Central memory CD4-positive, alpha-beta T cell (primary cell): ENCODE results near the gene HBD.
"Not testable (repeated sequence)": the region's sequence is repeated elsewhere in the genome, so short reads cannot be mapped to it uniquely, and the experiment has no call there.

ENCODE experiments used
- DNase-seq: peaks from one replicate; pipeline ENCODE4 v3.0.0; 2022
- total RNA-seq, 3 experiments: gene quantifications; one replicate each; lab custom pipeline; 2026; lab: John Stamatoyannopoulos, UW

HBD gene
- 0 reads per million in 3 experiments for total RNA-seq

GRCh38 chr11:5234381-5234834 lies at the start of gene HBD:
Gene HBD (minus strand): TSS chr11:5234483. CDS start chr11:5234433, 50 bp downstream.
- DNase-seq, result no peak

- DNase-seq, result no peak
Measured at GRCh38 chr11:5283882-5284281, 49.6 kb upstream of the HBD start.

- DNase-seq, result no peak
Measured at GRCh38 chr11:5283086-5283485, 48.8 kb upstream of the HBD start.

DNA sequence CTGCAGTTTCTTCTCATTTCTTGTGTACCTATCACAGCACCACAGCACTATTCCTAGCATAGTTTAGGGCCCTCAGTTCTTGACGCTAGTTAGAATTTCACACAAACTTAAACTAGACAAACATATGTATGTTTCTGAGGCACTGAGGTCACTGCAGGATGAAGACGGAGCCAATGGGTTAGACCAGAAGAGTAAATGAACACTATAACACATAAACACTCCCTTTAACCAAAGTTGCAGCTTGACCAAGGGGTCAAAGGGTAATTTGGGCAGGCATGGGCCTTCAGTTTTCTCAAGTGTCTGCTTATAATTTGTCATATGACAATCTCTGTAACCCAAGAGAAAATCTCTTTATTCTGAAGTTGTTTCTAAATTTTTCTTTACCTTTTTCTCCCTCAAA lies 48.3 kb upstream of the HBD start:
- DNase-seq, result no peak

DNA sequence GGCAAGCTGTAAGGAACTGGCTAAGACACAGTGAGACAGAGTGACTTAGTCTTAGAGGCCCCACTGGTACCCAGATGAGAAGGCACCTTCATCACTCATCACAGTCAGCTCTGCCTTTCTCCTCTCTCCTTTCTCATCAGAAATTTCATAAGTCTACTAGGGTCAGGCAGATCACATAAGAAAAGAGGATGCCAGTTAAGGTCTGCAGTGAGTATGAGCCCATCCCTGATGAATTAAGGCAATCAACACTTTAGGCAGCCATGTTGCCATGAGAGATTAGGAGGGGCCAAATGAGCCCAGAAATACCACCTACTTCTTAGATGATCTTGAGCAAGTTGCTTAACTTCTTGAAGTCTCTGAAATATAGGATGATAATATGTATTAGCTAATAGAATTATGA lies 47.3 kb upstream of the HBD start:
- DNase-seq, result no peak

DNA sequence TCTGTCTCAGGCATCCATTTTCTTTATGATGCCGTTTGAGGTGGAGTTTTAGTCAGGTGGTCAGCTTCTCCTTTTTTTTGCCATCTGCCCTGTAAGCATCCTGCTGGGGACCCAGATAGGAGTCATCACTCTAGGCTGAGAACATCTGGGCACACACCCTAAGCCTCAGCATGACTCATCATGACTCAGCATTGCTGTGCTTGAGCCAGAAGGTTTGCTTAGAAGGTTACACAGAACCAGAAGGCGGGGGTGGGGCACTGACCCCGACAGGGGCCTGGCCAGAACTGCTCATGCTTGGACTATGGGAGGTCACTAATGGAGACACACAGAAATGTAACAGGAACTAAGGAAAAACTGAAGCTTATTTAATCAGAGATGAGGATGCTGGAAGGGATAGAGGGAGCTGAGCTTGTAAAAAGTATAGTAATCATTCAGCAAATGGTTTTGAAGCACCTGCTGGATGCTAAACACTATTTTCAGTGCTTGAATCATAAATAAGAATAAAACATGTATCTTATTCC lies 46.4 kb upstream of the HBD start:
- DNase-seq, result no peak

GRCh38 chr11:5279471-5280090 lies 45.3 kb upstream of the HBD start:
- DNase-seq, result no peak

DNA sequence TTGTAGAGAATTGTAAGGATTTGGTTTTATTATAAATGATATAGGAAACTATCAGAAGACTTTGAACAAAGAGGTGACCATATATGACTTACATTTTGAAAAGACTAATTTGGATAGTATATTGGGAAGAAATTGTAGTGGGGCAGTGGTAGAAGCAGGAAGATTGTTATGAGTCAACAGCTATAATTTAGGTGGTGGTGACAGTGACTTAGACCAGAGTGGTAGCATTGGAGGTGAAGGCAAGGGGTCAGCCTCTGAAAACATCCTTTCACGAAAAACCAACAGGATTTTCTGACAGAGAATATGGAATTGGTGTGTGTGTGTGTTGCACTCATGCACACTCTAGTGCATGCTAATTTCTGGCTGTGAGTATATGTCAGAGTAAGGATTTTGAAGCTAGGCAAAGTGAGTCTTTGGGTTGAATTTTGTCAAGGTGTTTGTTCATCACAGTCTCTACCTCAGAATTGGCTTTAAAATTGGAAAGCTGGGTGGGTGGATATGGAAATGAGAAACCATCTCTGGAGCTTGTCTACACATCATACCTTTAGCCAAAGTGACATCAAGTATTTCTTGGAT lies 43.6 kb upstream of the HBD start:
- DNase-seq, result no peak

DNA sequence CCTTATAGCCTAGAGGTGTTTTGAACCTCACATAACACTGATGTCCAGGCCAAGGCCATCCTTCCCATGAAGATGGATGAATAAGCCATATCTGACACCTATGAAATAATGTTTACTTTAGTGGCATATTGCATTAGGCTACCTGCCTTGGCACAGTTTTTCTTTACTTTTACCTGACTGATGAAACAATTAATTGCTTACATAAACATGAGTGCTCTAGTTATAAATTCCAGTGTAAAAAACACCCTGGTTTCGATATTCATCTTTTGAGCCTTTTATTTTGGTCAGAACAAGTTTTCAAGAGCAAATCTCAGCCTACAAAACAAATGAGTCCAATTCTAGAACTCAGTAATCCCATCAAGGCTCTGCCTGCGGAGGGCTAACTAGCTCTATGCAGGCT lies 42.4 kb upstream of the HBD start:
- no peak for DNase-seq

GRCh38 chr11:5275369-5276110 lies 41.3 kb upstream of the HBD start:
- DNase-seq, result no peak

GRCh38 chr11:5274395-5274794 lies 40.1 kb upstream of the HBD start:
- no peak for DNase-seq

- no peak for DNase-seq
Measured at GRCh38 chr11:5272395-5273017, 38.2 kb upstream of the HBD start.

- no peak for DNase-seq
Measured at GRCh38 chr11:5269715-5270147, 35.4 kb upstream of the HBD start, which contains the start of gene HBE1. Gene HBE1 (minus strand): TSS chr11:5269945. CDS start chr11:5269890, 55 bp downstream.

DNA sequence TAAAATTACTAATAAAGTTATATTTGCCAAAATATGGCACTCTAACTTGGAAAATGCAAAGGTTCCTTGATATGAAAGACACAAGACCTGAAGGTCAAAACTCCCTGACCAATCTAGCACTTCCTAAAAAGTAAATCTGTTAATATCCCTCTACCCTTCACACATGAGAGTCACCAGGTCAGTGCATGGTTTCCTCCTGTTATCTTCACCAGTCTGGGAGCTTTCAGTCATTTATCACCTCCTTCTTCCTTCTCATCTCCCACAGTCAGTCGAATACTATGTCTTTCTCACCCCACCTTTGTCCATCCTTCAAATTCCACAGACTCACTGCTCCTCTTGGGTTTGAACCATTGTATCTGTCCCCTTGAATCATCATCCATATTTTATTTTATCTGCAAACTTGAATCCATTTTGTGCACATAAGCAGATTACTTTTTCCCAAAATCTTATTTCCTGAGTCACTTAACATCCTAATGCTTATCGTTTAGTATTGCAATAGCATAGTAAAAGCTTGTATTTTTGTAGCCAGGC lies 32.8 kb upstream of the HBD start:
- no peak for DNase-seq

DNA sequence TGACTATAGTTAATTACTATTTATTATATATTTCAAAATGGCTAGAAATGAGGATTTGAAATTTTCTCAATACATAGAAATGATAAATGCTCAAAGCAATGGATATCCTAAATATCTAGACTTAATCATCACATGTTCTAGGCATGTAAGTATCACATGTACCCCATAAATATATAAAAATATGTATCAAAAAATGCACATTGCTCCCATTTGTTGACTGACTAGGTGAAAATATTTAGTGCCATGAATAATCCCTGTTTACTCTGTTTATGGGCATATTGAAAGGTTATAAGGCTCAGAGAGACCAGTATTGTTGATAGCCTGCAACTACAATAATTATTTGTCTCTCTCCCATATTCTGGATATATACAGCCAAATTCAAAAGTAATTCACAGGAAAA lies 32.3 kb upstream of the HBD start:
- DNase-seq, result no peak

GRCh38 chr11:5265832-5266231 lies 31.5 kb upstream of the HBD start:
- no peak for DNase-seq

GRCh38 chr11:5258543-5259262 lies 24.4 kb upstream of the HBD start:
- no peak for DNase-seq

GRCh38 chr11:5257296-5257695 lies 23.0 kb upstream of the HBD start:
- DNase-seq, result no peak

DNA sequence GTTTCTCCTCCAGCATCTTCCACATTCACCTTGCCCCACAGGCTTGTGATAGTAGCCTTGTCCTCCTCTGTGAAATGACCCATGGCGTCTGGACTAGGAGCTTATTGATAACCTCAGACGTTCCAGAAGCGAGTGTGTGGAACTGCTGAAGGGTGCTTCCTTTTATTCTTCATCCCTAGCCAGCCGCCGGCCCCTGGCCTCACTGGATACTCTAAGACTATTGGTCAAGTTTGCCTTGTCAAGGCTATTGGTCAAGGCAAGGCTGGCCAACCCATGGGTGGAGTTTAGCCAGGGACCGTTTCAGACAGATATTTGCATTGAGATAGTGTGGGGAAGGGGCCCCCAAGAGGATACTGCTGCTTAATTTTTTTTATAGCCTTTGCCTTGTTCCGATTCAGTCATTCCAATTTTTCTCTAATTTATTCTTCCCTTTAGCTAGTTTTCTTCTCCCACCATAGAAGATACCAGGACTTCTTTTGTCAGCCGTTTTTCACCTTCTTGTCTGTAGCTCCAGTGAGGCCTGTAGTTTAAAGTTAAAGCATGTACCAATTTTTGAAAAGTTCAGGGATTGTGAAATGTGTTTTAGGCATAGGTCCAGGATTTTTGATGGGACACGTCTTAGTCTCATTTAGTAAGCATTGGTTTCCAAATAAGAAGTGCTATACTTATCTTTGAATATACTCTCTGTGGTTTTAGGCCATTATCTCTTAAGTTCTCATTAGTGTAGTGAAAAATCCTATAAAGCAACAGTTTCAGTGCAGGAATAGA lies 20.5 kb upstream of the HBD start, which contains the start of gene HBG2:
Gene HBG2, minus strand, starts transcription at position 136 of the 768 bp plus-strand sequence. Its CDS starts 53 bp downstream, at position 83.
- DNase-seq, result not testable (repeated sequence)

- not testable (repeated sequence) for DNase-seq
Measured at GRCh38 chr11:5254023-5254422, 19.7 kb upstream of the HBD start.

- not testable (repeated sequence) for DNase-seq
Measured at GRCh38 chr11:5253440-5253839, 19.2 kb upstream of the HBD start.
